GM23338 (cell line): Measurements from ENCODE around the gene MTARC2. TPM values are rescaled to one million over a fixed set of nuclear protein-coding genes. Genes with fewer than 3 reads are reported as not detected.

Source experiments
- ATAC-seq: fragments of 200-7000 bp; cut with Tn5 transposase; 3 replicates; pipeline ENCODE4 v1.9.1; 2020
- DNase-seq: peaks from one replicate; pipeline ENCODE4 v3.0.0-alpha.2; 2015; ENCODE audit warnings: low spot score
- H2AFZ ChIP-seq: fragments of 200-600 bp; sonication (generic); 2 replicates; pipeline ENCODE4 v1.8.0; 2016; ENCODE audit warnings: antibody characterized with exemption, mild to moderate bottlenecking, moderate library complexity
- H3F3A ChIP-seq: fragments of 200-600 bp; sonication (generic); replicated peaks from 2 replicates; pipeline ENCODE4 v1.8.0; 2017; ENCODE audit warnings: antibody characterized with exemption, mixed run types, low read depth
- H3K27ac ChIP-seq: fragments of 200-600 bp; sonication (generic); 2 replicates; pipeline ENCODE4 v1.6.1; 2016; ENCODE audit warnings: low read depth
- H3K27me3 ChIP-seq: fragments of 200-600 bp; sonication (generic); 2 replicates; pipeline ENCODE4 v1.8.0; 2016; ENCODE audit warnings: mild to moderate bottlenecking, mixed run types, moderate library complexity; ENCODE audit not compliant: insufficient read depth
- H3K36me3 ChIP-seq: fragments of 200-600 bp; sonication (generic); 2 replicates; pipeline ENCODE4 v1.8.0; 2016; ENCODE audit warnings: mild to moderate bottlenecking; ENCODE audit not compliant: insufficient read depth
- H3K4me1 ChIP-seq: fragments of 200-600 bp; sonication (generic); 2 replicates; pipeline ENCODE4 v1.8.0; 2016; ENCODE audit warnings: mild to moderate bottlenecking, moderate library complexity; ENCODE audit not compliant: insufficient read depth
- H3K4me2 ChIP-seq: fragments of 200-600 bp; sonication (generic); 2 replicates; pipeline ENCODE4 v1.7.1; 2017; ENCODE audit warnings: mixed run types
- H3K4me3 ChIP-seq: fragments of 200-600 bp; sonication (generic); 2 replicates; pipeline ENCODE4 v1.6.1; 2016; ENCODE audit warnings: mixed run types
- H3K79me2 ChIP-seq: fragments of 200-600 bp; sonication (generic); replicated peaks from 2 replicates; pipeline ENCODE4 v1.8.0; 2017; ENCODE audit warnings: mild to moderate bottlenecking; ENCODE audit not compliant: insufficient read depth
- H3K9me2 ChIP-seq: fragments of 200-600 bp; sonication (generic); 2 replicates; pipeline ENCODE4 v1.8.0; 2017; ENCODE audit not compliant: insufficient read depth
- H4K20me1 ChIP-seq: fragments of 200-600 bp; sonication (generic); replicated peaks from 2 replicates; pipeline ENCODE4 v1.8.0; 2017; ENCODE audit warnings: mild to moderate bottlenecking; ENCODE audit not compliant: insufficient read depth
- H3K27ac Mint-ChIP-seq: 2 replicates; pipeline ENCODE4 v1.8.0; 2020; ENCODE audit warnings: inconsistent platforms, mild to moderate bottlenecking, moderate library complexity, mixed read lengths
- H3K27me3 Mint-ChIP-seq: 3 replicates; pipeline ENCODE4 v1.8.0; 2022; ENCODE audit warnings: low read depth, mild to moderate bottlenecking, moderate library complexity, mixed read lengths, inconsistent platforms; ENCODE audit not compliant: insufficient read depth, poor library complexity
- H3K36me3 Mint-ChIP-seq: 3 replicates; pipeline ENCODE4 v1.8.0; 2021; ENCODE audit warnings: low read depth, mild to moderate bottlenecking, inconsistent platforms, moderate library complexity, mixed read lengths
- H3K4me1 Mint-ChIP-seq: 3 replicates; pipeline ENCODE4 v1.8.0; 2020; ENCODE audit warnings: mild to moderate bottlenecking, inconsistent platforms, mixed read lengths
- H3K4me3 Mint-ChIP-seq: 3 replicates; pipeline ENCODE4 v1.8.0; 2021; ENCODE audit warnings: moderate library complexity, mild to moderate bottlenecking, inconsistent platforms, mixed read lengths
- H3K9me3 Mint-ChIP-seq: 3 replicates; pipeline ENCODE4 v1.8.0; 2020; ENCODE audit warnings: moderate library complexity, mild to moderate bottlenecking, inconsistent platforms, mixed read lengths
- CTCF ChIP-seq, 2 experiments: fragments of 200-600 bp in 1 of 2; sonication (generic) in 1 of 2; conservative IDR thresholded peaks; 2 replicates each; pipeline versions ENCODE4 v1.5.1 to v1.6.1; 2016 to 2017; ENCODE audit warnings: antibody characterized with exemption in 2 of 2, low read depth in 2 of 2, mild to moderate bottlenecking in 2 of 2, moderate library complexity in 1 of 2
- ETS1 ChIP-seq: IDR thresholded peaks from 2 replicates; pipeline ENCODE4 v1.6.1; 2016; ENCODE audit warnings: antibody characterized with exemption
- EZH2 ChIP-seq: fragments of 200-600 bp; sonication (generic); IDR thresholded peaks from one replicate; pipeline ENCODE4 v1.8.0; 2017; ENCODE audit warnings: antibody characterized with exemption, mild to moderate bottlenecking, low read depth; ENCODE audit not compliant: unreplicated experiment
- JUNB ChIP-seq: IDR thresholded peaks from one replicate; pipeline ENCODE4 v1.6.1; 2016; ENCODE audit warnings: antibody characterized with exemption; ENCODE audit not compliant: unreplicated experiment
- POLR2AphosphoS5 ChIP-seq: IDR thresholded peaks from 2 replicates; pipeline ENCODE4 v1.6.1; 2016; ENCODE audit warnings: antibody characterized with exemption, low read depth
- REST ChIP-seq: IDR thresholded peaks from one replicate; pipeline ENCODE4 v1.6.1; 2018; ENCODE audit warnings: antibody characterized with exemption; ENCODE audit not compliant: unreplicated experiment
- ZNF114 ChIP-seq: fragments of 250-450 bp; sonication (Bioruptor Pico); IDR thresholded peaks from 2 replicates; pipeline ENCODE4 v1.5.0; 2020; ENCODE audit warnings: mild to moderate bottlenecking, moderate library complexity
- ZNF331 ChIP-seq: fragments of 250-450 bp; sonication (Bioruptor Pico); IDR thresholded peaks from 2 replicates; pipeline ENCODE4 v1.5.0; 2020; ENCODE audit warnings: low read depth, mild to moderate bottlenecking, moderate library complexity
- polyA plus RNA-seq: library from polyadenylated mRNA; unstranded; fragments of >200 nt; fragmentation: Nextera tagmentation; extraction: Ambion mirVana; gene quantifications from 2 replicates; pipeline ENCODE4 v1.2.1, GENCODE V29; 2016
- total RNA-seq: library from RNA; depleted of rRNA; stranded (reverse); fragments of >200 nt; shearing (Covaris generic); gene quantifications from 2 replicates; pipeline ENCODE4 v1.2.3, GENCODE V29; 2014

The MTARC2 gene
- total and polyA plus RNA-seq, 2 experiments from 2014 or later = 4.1 to 8.0 TPM

DNA sequence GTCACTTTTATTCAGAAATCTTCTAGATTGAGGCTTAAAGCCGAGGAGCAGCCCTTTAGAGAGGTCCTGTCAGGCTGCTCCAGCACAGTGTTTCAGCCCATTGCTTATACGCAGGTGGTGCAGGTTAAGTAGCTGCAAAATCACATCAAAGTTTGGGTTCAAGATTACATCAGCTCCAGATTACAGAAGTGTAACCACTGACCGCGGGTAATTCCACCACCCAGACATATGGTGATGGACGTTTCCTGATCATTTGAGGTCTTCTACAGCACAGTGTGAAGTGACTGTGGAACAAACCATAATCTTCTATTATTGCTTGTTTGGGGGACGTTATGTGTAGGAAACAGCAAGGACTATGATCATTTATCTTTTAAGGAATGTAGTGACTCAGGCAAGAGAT, 46.1 kb upstream of the MTARC2 start:
- no peak overlapping the region for H3K27ac Mint-ChIP-seq
- ATAC-seq = no peak
- no peaks in the 10 kb centered on the region for H3F3A ChIP-seq

GRCh38 chr1:220702733-220703270, 45.3 kb upstream of the MTARC2 start:
- no peaks in the 10 kb centered on the region for H3K9me2 ChIP-seq
- H3F3A ChIP-seq = no peaks in the 10 kb centered on the region
- H3K4me1 ChIP-seq = 0 out of 2 replicates have a peak, but pooled peaks cover 10% of the 10 kb centered on the region
- no peak for DNase-seq
- no peaks in the 10 kb centered on the region for H3K36me3 Mint-ChIP-seq
- no peak overlapping the region for H3K4me3 ChIP-seq
- no peaks in the 10 kb centered on the region for H3K79me2 ChIP-seq
- H2AFZ ChIP-seq = peak overlapping the region; percentile 76
- no peak overlapping the region for H3K4me3 Mint-ChIP-seq
- peak; percentile 26 for ATAC-seq
- H3K9me3 Mint-ChIP-seq = no peaks in the 10 kb centered on the region
- peaks cover 4% of the 10 kb centered on the region for H3K27me3 Mint-ChIP-seq
- H3K27ac ChIP-seq = no peak overlapping the region
- peaks cover 38% of the 10 kb centered on the region for H3K4me1 Mint-ChIP-seq
- no peaks in the 10 kb centered on the region for H3K27me3 ChIP-seq
- peak overlapping the region; percentile 55; the same call in 1 of the 2 replicates for H3K4me2 ChIP-seq
- peak overlapping the region; percentile 68; the same call in 1 of the 2 replicates for H3K27ac Mint-ChIP-seq
- no peaks in the 10 kb centered on the region for H4K20me1 ChIP-seq
- H3K36me3 ChIP-seq = no peaks in the 10 kb centered on the region
- TF ChIP-seq POLR2AphosphoS5 = no peak
- no peak for TF ChIP-seq REST
- TF ChIP-seq EZH2 = no peak
- TF ChIP-seq ZNF331 (CRISPR knock-in tag) = no peak
- TF ChIP-seq CTCF (conservative IDR thresholded peaks at IDR 0.05; ENCODE audit: low read depth in 2 of 2) = no peak
- no peak for TF ChIP-seq JUNB

More for the DNA sequence above, 46.1 kb upstream of the MTARC2 start:
- peaks cover 4% of the 10 kb centered on the region for H3K27me3 Mint-ChIP-seq
- peaks cover 38% of the 10 kb centered on the region for H3K4me1 Mint-ChIP-seq
- Histone ChIP-seq H3K4me3 (no peak overlapping the region), H3K79me2 (no peaks in the 10 kb centered on the region), H3K9me2 (no peaks in the 10 kb centered on the region), H3K27ac (no peak overlapping the region), H2AFZ (no peak overlapping the region), H4K20me1 (no peaks in the 10 kb centered on the region), H3K36me3 (no peaks in the 10 kb centered on the region), H3K4me1 (0 out of 2 replicates have a peak, but pooled peaks cover 10% of the 10 kb centered on the region), H3K27me3 (no peaks in the 10 kb centered on the region), H3K4me2 (no peak overlapping the region)
- H3K4me3 Mint-ChIP-seq = no peak overlapping the region
- H3K36me3 Mint-ChIP-seq = peaks cover 3% of the 10 kb centered on the region; the same call in 1 of the 3 replicates
- no peak for TF ChIP-seq ZNF114 (CRISPR knock-in tag)
- TF ChIP-seq JUNB = no peak
- no peak for TF ChIP-seq ETS1
- no peak for DNase-seq
- no peaks in the 10 kb centered on the region for H3K9me3 Mint-ChIP-seq
